ENCODE results near the gene CYP4F22. TPM values are rescaled to one million over a fixed set of nuclear protein-coding genes. Genes with fewer than 3 reads are reported as not detected.

The CYP4F22 gene
- total RNA-seq, 1 experiment from 2014 or later = not detected

- H3K4ac ChIP-seq (ENCODE audit: low read depth, low read length) = no peak overlapping the region
- H3K56ac ChIP-seq (ENCODE audit: insufficient read length, low read depth, low read length) = no peak overlapping the region
- H3K14ac ChIP-seq (ENCODE audit: insufficient read depth, low read length) = no peak overlapping the region
- no peaks in the 10 kb centered on the region for H3K79me1 ChIP-seq (ENCODE audit: insufficient read depth, low read depth, low read length, poor library complexity, severe bottlenecking)
- H3K23me2 ChIP-seq (ENCODE audit: insufficient read length, low read depth, low read length, poor library complexity, severe bottlenecking) = no peaks in the 10 kb centered on the region
- H2BK120ac ChIP-seq (ENCODE audit: low read depth, low read length, poor library complexity, severe bottlenecking) = no peak overlapping the region
- no peaks in the 10 kb centered on the region for H3K79me2 ChIP-seq (ENCODE audit: insufficient read depth, low read length)
- H2AFZ ChIP-seq (ENCODE audit: low read length) = no peak overlapping the region
- no peaks in the 10 kb centered on the region for H3K27me3 ChIP-seq (ENCODE audit: insufficient read depth, low read length)
- H3T11ph ChIP-seq (ENCODE audit: low read length) = no peak overlapping the region
- no peak overlapping the region for H3K23ac ChIP-seq (ENCODE audit: insufficient read length, low read depth, low read length)
- H4K20me1 ChIP-seq (ENCODE audit: control insufficient read depth, insufficient read depth, insufficient read length) = no peaks in the 10 kb centered on the region
- H2BK5ac ChIP-seq (ENCODE audit: insufficient read length, low read length) = no peak overlapping the region
- H2AK5ac ChIP-seq (ENCODE audit: insufficient read length, low read length) = no peak overlapping the region
- H2BK20ac ChIP-seq (ENCODE audit: low read depth, low read length, poor library complexity, severe bottlenecking) = no peak overlapping the region
- no peaks in the 10 kb centered on the region for H3K4me1 ChIP-seq (ENCODE audit: insufficient read depth, low read length)
- no peak overlapping the region for H3K27ac ChIP-seq (ENCODE audit: insufficient read length, low read depth, low read length)
- no peak for TF ChIP-seq CTCF (conservative IDR thresholded peaks at IDR 0.05)
- no peak overlapping the region for H3K9ac ChIP-seq (ENCODE audit: extremely low read depth, insufficient read length, low read length)
- H4K91ac ChIP-seq (ENCODE audit: insufficient read length, low read depth, low read length) = no peak overlapping the region
- peaks cover 34 to 66% of the 10 kb centered on the region in 2 experiments for H3K9me3 Mint-ChIP-seq
- no peak overlapping the region for H3K18ac ChIP-seq (ENCODE audit: insufficient read length, low read depth, low read length)
- WGBS (ENCODE audit: extremely low coverage, insufficient read length, low lambda C conversion rate) = no CpG with 5 or more reads among the region's 4 CpGs
- H4K8ac ChIP-seq (replicated peaks; ENCODE audit: insufficient read length, low read depth, low read length) = no peak overlapping the region
- no peak overlapping the region for H2BK15ac ChIP-seq (ENCODE audit: low read depth, low read length)
- H3K4me2 ChIP-seq (ENCODE audit: insufficient read depth, insufficient read length, low read length) = no peak overlapping the region
- no peak overlapping the region for H3K27ac Mint-ChIP-seq
- no peak overlapping the region for H3K4me3 Mint-ChIP-seq
- no peak for DNase-seq
- no peak overlapping the region for H4K5ac ChIP-seq (ENCODE audit: insufficient read length, low read depth, low read length)
- H3K9me3 ChIP-seq (ENCODE audit: control insufficient read depth, low read depth, low read length) = peaks cover 30% of the 10 kb centered on the region
- no peak overlapping the region for H2BK12ac ChIP-seq (ENCODE audit: insufficient read length, low read depth, low read length)
- peaks cover 2 to 18% (median 8%) of the 10 kb centered on the region in 3 experiments; a peak in 4 of 7 replicates for H3K36me3 Mint-ChIP-seq (ENCODE audit: insufficient read depth in 1 of 3, low read depth in 3 of 3)
- no peaks in the 10 kb centered on the region; the same call in 1 of the 2 replicates for H3K27me3 Mint-ChIP-seq (ENCODE audit: low read depth)
- no peaks in the 10 kb centered on the region for H3K4me1 Mint-ChIP-seq
Observed at GRCh38 chr19:15487038-15487437, 21.3 kb upstream of the CYP4F22 start.
